ENCODE measurements around the gene FBXO31.

Gene FBXO31

GRCh38 chr16:87309620-87310525 lies 73.7 kb downstream of the FBXO31 start:
- no peak for DNase-seq (ENCODE audit: low read depth)

GRCh38 chr16:87308826-87309225 lies 74.8 kb downstream of the FBXO31 start:
- DNase-seq (ENCODE audit: low read depth) = no peak

- no peak for DNase-seq (ENCODE audit: low read depth)
Measured at GRCh38 chr16:87306516-87306915, 77.1 kb downstream of the FBXO31 start.

GRCh38 chr16:87305505-87306391 lies 77.8 kb downstream of the FBXO31 start:
- no peak for DNase-seq (ENCODE audit: low read depth)

- DNase-seq (ENCODE audit: low read depth) = no peak
Measured at GRCh38 chr16:87304951-87305350, 78.6 kb downstream of the FBXO31 start.

GRCh38 chr16:87303962-87304521 lies 79.5 kb downstream of the FBXO31 start:
- DNase-seq (ENCODE audit: low read depth) = no peak

GRCh38 chr16:87303431-87303930 lies 80.1 kb downstream of the FBXO31 start:
- no peak for DNase-seq (ENCODE audit: low read depth)

GRCh38 chr16:87298857-87299465 lies 84.6 kb downstream of the FBXO31 start:
- no peak for DNase-seq (ENCODE audit: low read depth)

GRCh38 chr16:87297918-87298631 lies 85.5 kb downstream of the FBXO31 start:
- DNase-seq (ENCODE audit: low read depth) = no peak

GRCh38 chr16:87297407-87297806 lies 86.2 kb downstream of the FBXO31 start:
- no peak for DNase-seq (ENCODE audit: low read depth)

GRCh38 chr16:87295661-87296531 lies 87.7 kb downstream of the FBXO31 start:
- DNase-seq (ENCODE audit: low read depth) = no peak

- no peak for DNase-seq (ENCODE audit: low read depth)
Measured at GRCh38 chr16:87295259-87295658, 88.3 kb downstream of the FBXO31 start.

GRCh38 chr16:87293990-87294389 lies 89.6 kb downstream of the FBXO31 start:
- DNase-seq (ENCODE audit: low read depth) = no peak

- no peak for DNase-seq (ENCODE audit: low read depth)
Measured at GRCh38 chr16:87291944-87292343, 91.6 kb downstream of the FBXO31 start.

GRCh38 chr16:87288753-87289362 lies 94.7 kb downstream of the FBXO31 start:
- no peak for DNase-seq (ENCODE audit: low read depth)

GRCh38 chr16:87286839-87287626 lies 96.5 kb downstream of the FBXO31 start:
- no peak for DNase-seq (ENCODE audit: low read depth)

- no peak for DNase-seq (ENCODE audit: low read depth)
Measured at GRCh38 chr16:87284183-87284582, 99.4 kb downstream of the FBXO31 start.

- no peak for DNase-seq (ENCODE audit: low read depth)
Measured at GRCh38 chr16:87279094-87279658, 104.4 kb downstream of the FBXO31 start.
